Body of pancreas (tissue), 4 donors: ENCODE data around the gene MAP2.

Experiments
- CTCF ChIP-seq, 7 experiments: fragments of 450-650 bp in 4 of 7; fragments of 200-600 bp in 3 of 7; sonication (generic) in 3 of 7; IDR thresholded peaks; one replicate each; pipeline ENCODE4 v1.5.1; 2016 to 2019; ENCODE audit warnings: antibody characterized with exemption in 7 of 7
- POLR2A ChIP-seq, 3 donors: fragments of 450-650 bp; IDR thresholded peaks; one replicate each; pipeline ENCODE4 v1.6.1; 2016; ENCODE audit warnings: antibody characterized with exemption in 3 of 3, mild to moderate bottlenecking in 2 of 3

- TF ChIP-seq POLR2A (IDR thresholded peaks at IDR 0.05) (no peak), CTCF (IDR thresholded peaks at IDR 0.05) (no peak)
These were observed 295.2 kb downstream of the MAP2 start for GRCh38 chr2:209719034-209719433.
